Brain microvascular endothelial cell (primary cell): ENCODE results near the gene HBEGF.
"Not testable (repeated sequence)": the region's sequence is repeated elsewhere in the genome, so short reads cannot be mapped to it uniquely, and the experiment has no call there.

Experiments
- DNase-seq: peaks from one replicate; pipeline ENCODE4 v3.0.0-alpha.2; 2020
- H3K27ac ChIP-seq: fragments of 250-450 bp; sonication (Bioruptor Pico); 2 replicates; pipeline ENCODE4 v1.5.1; 2020; ENCODE audit warnings: mild to moderate bottlenecking, moderate library complexity
- H3K27me3 ChIP-seq: fragments of 250-450 bp; sonication (Bioruptor Pico); replicated peaks from 2 replicates; pipeline ENCODE4 v1.5.1; 2020; ENCODE audit warnings: mild to moderate bottlenecking
- H3K36me3 ChIP-seq: fragments of 250-450 bp; sonication (Bioruptor Pico); replicated peaks from 2 replicates; pipeline ENCODE4 v1.5.1; 2020; ENCODE audit warnings: mild to moderate bottlenecking
- H3K4me3 ChIP-seq: 2 replicates; pipeline ENCODE4 v1.5.1; 2011; ENCODE audit warnings: low read depth, mild to moderate bottlenecking, control low read depth, low read length, moderate library complexity
- CTCF ChIP-seq: IDR thresholded peaks from 2 replicates; pipeline ENCODE4 v1.5.1; 2011; ENCODE audit warnings: low read depth, mild to moderate bottlenecking, moderate library complexity, low read length, control low read depth, inconsistent platforms; ENCODE audit errors: missing control alignments
- in situ Hi-C: cut with HindIII; loops from 2 replicates; pipeline ENCODE4 v1.10.0; 2017; ENCODE audit warnings: low sequenced_read_pairs, low pct_ligation_motif_present

Gene HBEGF

GRCh38 chr5:140344683-140345423, 1.6 kb downstream of the HBEGF start:
- in situ Hi-C loops = no loop called here
- no peaks in the 10 kb centered on the region for H3K27me3 ChIP-seq
- no peak for DNase-seq
- H3K27ac ChIP-seq = no peak overlapping the region
- TF ChIP-seq CTCF = peak; percentile 27
- H3K36me3 ChIP-seq = peaks cover 38% of the 10 kb centered on the region
- peak overlapping the region; percentile 81 for H3K4me3 ChIP-seq

- H3K4me3 ChIP-seq, H3K27ac ChIP-seq, in situ Hi-C loops, DNase-seq, H3K27me3 ChIP-seq: not testable (repeated sequence)
- peaks cover 46% of the 10 kb centered on the region for H3K36me3 ChIP-seq
These were observed 2.6 kb downstream of the HBEGF start for GRCh38 chr5:140343849-140344248.

GRCh38 chr5:140342896-140343295, 3.5 kb downstream of the HBEGF start:
- DNase-seq = no peak
- TF ChIP-seq CTCF = no peak
- no peak overlapping the region for H3K4me3 ChIP-seq
- in situ Hi-C loops = no loop called here
- peak overlapping the region; percentile 20 for H3K27ac ChIP-seq
- no peaks in the 10 kb centered on the region for H3K27me3 ChIP-seq
- peaks cover 50% of the 10 kb centered on the region for H3K36me3 ChIP-seq

- Histone ChIP-seq H3K27ac (peak overlapping the region; percentile 20), H3K36me3 (peaks cover 55% of the 10 kb centered on the region), H3K27me3 (no peaks in the 10 kb centered on the region), H3K4me3 (no peak overlapping the region)
- in situ Hi-C loops = no loop called here
- no peak for DNase-seq
- no peak for TF ChIP-seq CTCF
These were observed 4.1 kb downstream of the HBEGF start for GRCh38 chr5:140342287-140342686.

- no peak overlapping the region for H3K27ac ChIP-seq
- H3K27me3 ChIP-seq = no peaks in the 10 kb centered on the region
- no peak for DNase-seq
- no peak for TF ChIP-seq CTCF
- H3K36me3 ChIP-seq = peaks cover 59% of the 10 kb centered on the region
- in situ Hi-C loops = no loop called here
- no peak overlapping the region for H3K4me3 ChIP-seq
These were observed 4.8 kb downstream of the HBEGF start for GRCh38 chr5:140341591-140341990.

- TF ChIP-seq CTCF = no peak
- H3K27ac ChIP-seq = no peak overlapping the region
- no peak overlapping the region for H3K4me3 ChIP-seq
- H3K36me3 ChIP-seq = peaks cover 67% of the 10 kb centered on the region
- DNase-seq = no peak
- in situ Hi-C loops = no loop called here
- no peaks in the 10 kb centered on the region for H3K27me3 ChIP-seq
These were observed 5.7 kb downstream of the HBEGF start for GRCh38 chr5:140340605-140341121.
